Sigmoid colon (tissue), 3 donors: ENCODE results near the gene ST8SIA2.

Experiments used
- CTCF ChIP-seq, 4 experiments: fragments of 450-650 bp in 3 of 4; fragments of 200-600 bp in 1 of 4; IDR thresholded peaks; one replicate each; pipeline ENCODE4 v1.5.1; 2016 to 2019; ENCODE audit warnings: antibody characterized with exemption in 4 of 4, mild to moderate bottlenecking in 3 of 4, moderate library complexity in 2 of 4
- POLR2A ChIP-seq, 2 donors: fragments of 450-650 bp; IDR thresholded peaks; one replicate each; pipeline ENCODE4 v1.6.1; 2016; ENCODE audit warnings: antibody characterized with exemption in 2 of 2, mild to moderate bottlenecking in 2 of 2, moderate library complexity in 2 of 2

GRCh38 chr15:92415639-92416297 lies 22.1 kb downstream of the ST8SIA2 start:
- TF ChIP-seq CTCF (IDR thresholded peaks at IDR 0.05) (no peak), POLR2A (IDR thresholded peaks at IDR 0.05) (no peak)
